Measurements from ENCODE around the gene ARHGAP23.
"Not testable (repeated sequence)": the region's sequence is repeated elsewhere in the genome, so short reads cannot be mapped to it uniquely, and the experiment has no call there.

The ARHGAP23 gene

DNA sequence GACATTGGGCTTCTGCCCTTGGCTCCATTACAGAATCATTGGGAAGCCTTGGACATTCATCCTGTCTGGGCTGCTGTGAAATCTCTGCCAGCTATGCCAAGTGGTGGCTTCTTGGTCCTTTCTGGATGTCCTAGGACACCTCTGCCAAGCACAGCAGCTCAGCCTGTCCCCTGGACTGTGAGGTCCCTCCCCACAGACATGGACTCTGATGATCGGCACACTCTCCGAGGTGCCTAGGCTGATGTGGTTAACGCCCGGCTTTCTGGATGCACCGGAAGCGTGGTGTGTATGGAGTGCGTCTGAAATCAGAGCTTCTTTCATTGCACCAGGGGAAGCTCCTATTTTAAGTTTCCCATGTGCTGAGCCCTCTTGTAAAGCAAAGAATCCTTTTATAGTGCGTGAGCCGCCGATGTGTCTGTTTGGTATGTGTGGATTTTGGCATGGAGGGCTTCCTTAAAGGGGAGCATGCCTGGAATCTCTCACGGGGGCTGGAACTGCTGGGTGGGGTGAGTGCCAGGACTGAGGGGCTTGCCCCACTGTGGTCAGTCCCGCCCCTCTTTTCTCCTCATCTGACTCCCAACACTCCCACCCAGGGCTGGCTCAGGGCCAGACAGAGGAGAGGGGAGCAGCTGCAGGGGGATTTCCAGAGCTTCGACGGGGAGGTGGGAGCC, 7.0 kb upstream of the ARHGAP23 start:
- DNase-seq (ENCODE audit: low spot score): no peak

DNA sequence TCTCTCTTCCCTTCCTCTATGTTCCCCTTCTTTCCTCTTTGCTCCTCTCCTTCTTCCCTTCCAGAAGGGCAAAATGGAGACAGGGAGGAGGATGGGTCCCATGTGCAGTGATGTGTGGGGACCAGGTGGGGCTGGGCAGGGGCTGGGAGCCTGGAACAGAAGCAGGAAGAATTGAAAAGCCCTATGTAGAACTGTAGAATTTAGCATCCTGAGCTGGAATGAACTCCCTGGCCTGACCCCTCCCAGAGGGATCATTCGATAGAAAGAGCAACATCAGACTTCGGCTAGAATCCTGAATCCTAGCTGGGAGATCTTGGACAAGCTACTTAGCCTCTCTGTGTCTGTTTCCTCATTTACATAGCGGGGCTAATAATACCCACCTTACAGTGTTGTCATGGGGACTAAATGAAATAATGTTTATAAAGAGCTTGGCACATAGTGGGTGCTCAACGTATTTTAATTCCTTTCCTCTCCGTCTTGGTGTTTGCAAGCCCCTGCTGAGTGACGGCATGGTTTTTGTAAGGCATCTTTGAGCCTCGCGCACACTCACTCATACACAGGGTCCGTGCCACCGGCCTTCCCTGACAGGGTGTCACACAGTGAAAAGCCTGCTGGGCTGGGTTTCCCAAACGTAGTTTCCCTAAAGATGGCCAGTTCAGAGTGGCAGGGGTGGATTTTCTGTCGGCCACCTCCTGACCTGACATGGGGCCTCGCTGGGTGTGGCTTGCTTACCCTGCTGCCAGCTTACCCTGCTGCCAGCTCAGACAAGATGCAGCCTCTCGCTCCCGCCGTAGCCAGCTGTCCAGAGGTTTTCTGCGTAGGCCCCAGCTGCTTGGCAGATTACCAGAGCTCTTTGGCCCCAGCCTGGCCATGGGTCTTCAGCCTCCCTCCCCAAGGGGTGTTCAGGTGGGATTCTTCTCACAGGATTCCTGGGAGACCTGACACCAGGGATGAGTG, 6.1 kb upstream of the ARHGAP23 start:
- no peak for DNase-seq (ENCODE audit: low spot score)

DNA sequence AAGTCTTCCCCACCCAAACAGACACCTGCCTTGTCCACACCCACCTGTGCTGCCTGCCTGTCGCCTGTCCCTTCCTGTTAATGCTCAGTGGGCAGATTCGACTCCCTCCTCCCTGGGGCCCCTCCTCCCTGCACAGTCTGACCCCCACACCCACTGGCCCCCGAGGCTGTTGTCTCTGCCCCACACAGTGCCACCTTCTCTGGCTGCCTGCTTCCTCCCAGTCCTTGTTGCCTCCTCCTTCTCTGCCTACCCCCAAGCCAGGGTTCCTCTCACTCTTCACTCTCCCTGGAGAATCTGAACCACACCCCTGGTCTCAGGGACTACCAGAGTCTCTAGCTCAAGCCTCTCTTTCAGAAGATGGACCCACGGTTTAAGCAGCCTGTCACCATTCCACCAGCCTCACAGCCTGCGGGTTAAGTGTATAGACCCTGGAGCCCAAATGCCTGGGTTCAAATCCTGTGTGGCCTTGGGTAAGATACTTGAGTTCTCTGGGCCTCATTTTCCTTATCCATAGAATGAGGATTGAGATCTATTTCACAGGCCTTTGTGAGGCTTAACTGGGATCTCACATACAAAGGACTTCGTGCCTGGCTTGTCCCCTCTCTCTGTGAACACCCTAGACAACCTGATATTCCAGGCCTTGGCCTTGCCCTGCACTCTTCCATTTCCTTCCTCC, 3.8 kb upstream of the ARHGAP23 start:
- DNase-seq (ENCODE audit: low spot score): no peak

DNA sequence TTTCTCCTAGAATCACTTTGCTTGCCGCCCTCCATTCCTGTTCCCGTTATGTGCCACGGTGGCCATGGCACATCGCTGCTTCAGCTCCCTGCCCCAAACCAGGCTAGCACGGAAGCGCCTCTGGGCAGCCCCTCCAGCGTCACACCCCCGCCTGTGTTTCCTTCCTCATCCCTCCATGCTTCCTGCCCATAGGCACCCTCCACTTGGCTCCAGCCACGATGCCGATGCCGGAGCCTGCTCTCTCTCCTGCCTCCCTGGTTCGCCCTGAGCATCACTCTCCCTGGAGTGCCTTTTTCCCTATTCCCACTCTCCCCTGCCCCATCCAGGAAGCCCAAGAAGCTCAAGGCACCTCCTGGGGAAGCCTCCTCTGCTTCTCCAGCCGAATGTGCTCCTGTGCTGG, 3.2 kb upstream of the ARHGAP23 start:
- DNase-seq (ENCODE audit: low spot score): no peak

DNA sequence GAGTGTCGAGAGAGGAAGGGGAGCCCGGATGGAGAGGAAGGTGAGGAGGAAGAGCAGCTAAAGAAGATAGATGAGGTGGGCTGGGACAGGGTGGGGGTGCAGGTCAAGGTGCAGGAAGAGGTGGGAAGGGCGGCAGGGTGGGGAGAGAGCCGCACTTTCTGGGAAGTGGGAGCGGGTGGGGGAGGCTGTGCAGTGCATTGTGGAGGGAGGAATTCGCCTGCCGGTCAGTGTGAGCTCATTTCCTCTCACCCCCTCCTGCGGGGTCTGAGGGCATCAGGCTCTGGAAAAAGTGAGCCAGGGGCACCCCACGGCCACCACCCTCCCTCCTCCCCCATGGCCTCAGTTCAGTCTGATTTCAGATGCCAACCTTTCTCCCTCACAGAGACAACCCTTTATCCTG, 2.5 kb upstream of the ARHGAP23 start:
- DNase-seq (ENCODE audit: low spot score): no peak

DNA sequence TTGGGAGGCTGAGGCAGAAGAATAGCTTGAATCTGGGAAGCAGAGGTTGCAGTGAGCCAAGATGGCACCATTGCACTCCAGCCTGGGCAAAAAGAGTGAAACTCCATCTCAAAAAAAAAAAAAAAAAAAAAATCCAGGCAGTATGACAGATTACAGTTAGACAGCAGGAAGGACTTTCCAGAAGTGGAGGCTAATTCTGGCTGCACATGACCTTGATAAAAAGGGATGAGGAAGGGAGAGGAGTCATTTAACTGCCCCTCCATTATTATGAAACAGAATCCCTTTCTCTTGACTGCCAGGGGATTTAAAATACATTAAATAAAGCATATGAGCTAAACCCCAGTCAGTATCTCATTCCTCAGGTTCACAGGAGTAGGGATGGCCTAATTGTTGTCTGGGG, 1.8 kb upstream of the ARHGAP23 start:
- no peak for DNase-seq (ENCODE audit: low spot score)

DNA sequence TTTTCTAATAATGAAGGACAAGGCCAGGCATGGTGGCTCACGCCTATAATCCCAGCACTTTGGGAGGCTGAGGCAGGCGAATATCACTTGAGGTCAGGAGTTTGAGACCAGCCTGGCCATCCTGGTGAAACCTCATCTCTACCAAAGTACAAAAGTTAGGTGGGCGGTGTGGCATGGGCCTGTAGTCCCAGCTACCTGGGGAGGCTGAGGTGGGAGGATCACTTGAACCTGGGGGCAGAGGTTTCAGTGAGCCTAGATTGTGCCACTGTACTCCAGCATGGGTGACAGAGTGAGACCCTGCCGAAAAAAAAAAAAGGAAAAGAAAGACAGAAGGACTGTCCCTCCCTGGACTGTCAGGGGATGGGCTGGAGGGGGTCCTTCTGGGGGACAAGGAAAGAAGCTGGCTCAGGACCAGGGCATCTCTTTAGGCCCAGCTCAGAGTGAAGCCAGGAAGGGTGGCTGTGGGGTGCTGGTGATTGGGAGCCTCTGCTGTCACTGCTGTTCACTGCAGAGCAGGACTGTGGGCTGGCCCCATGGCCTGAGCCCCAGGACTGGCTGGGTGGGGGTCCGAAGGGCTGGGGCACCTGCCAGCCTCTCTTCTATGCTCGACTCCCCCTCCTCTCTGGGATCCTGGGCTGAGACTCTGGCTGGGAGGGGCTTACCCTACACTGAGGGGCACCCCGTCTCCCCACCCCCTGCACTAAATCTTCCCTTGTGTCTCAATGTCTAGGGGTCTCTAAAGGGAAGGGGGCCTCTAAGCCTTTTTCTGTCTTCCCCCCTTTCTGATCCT, 909 bp upstream of the ARHGAP23 start:
- DNase-seq (ENCODE audit: low spot score): no peak

DNA sequence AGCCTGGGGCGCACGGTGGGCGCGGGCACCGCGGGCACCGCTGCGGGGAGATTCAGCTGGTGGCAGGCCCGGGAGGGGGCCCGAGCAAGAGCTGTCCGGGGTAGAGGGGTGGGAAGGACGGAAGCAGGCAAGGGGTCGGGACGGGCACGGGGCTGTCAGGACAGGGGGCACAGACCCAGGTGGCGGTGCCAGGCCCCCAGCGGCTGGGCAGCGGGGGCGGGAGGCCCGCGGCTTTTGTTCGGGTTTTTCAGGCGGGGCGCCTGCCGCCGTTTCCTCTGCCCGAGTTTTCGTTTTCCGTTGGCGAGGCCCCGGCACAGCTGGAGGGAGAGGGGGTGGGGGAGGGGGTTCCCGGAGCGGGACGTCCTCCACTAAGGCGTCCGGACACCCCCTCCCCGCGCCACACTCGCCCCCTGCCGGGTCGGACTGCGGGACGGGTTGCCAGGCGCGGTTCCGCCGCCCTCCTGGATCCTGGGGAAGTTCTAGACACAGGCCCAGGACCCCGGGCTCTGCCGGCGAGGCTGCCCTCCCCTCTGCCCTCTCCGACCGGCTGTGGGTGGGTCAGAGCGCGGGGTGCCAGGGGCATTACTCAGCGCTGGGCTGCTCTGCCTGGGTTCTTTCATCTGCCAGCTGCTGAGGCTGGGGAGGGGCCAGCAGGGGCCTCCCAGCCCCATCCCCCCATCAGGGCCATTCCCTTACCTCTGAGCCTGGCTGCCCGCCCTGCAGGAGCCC, 543 bp downstream of the ARHGAP23 start:
- peak; percentile 90 for DNase-seq (ENCODE audit: low spot score)

DNA sequence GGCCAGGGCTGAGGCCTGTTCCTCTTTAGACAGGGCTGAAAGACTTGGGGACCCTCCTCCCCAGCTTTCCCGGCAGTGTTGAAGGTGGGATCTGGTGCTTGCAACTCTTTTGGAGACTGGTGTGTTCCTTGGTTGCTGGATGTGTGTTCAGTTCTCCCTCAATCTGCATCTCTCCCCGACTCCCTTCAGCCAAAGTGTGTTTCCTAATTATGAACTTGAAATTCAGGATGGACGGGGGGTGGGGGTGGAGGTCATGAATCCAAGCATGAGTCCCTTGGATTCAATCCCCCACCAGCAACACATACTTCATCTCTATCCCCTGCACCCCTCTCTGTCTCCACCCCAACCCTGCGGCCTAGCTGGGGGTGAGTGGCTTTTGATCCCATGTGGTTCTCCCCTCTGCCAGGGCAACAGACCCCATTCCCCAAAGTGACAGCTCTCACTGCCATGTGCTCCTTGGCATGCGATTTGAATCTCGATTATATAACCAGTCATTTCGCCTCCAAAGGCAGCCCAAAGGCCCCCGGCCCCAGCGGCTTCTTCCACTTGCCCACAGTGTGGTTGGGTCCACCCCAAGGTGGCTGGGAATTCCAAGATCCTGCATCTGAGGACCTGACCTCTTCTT, 1.3 kb downstream of the ARHGAP23 start:
- no peak for DNase-seq (ENCODE audit: low spot score)

DNA sequence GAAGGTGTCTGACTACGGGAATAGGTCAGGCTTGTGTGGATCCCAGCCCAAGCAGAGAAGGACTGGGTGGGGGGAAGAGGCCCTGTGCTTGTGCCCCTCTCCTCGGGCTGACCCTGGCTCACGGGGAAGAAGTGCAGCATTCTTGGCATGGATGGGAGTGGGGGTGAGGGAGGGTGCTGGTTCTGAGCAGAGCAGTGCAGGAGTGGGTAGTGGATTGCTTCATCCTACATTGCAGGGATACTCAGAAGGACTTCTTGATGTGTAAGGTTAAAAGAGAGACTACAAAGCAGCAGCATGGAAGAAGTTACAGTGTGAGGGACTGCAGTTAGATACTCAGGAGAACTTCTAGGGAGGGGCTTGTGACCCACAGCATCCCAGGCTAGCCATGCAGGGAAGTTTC, 2.1 kb downstream of the ARHGAP23 start:
- no peak for DNase-seq (ENCODE audit: low spot score)

DNA sequence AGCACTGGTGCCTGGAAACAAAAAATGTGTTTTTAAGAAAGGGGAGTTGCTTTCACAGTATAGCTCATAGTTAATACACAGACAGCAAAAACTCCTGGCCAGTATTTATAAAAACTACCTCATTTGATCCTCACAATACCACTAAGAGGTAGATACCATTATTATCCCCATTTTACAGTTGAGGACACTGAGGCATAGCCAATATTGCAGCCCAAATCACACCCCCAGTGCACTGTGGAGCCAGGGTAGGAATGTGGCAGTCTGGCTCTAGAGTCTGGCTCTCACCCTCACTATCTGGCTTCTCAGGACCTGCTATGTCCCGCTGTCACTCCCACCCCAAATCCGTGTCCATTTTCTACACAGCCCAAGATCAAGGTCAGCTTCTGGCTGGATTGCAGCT, 2.6 kb downstream of the ARHGAP23 start:
- DNase-seq (ENCODE audit: low spot score): no peak

DNA sequence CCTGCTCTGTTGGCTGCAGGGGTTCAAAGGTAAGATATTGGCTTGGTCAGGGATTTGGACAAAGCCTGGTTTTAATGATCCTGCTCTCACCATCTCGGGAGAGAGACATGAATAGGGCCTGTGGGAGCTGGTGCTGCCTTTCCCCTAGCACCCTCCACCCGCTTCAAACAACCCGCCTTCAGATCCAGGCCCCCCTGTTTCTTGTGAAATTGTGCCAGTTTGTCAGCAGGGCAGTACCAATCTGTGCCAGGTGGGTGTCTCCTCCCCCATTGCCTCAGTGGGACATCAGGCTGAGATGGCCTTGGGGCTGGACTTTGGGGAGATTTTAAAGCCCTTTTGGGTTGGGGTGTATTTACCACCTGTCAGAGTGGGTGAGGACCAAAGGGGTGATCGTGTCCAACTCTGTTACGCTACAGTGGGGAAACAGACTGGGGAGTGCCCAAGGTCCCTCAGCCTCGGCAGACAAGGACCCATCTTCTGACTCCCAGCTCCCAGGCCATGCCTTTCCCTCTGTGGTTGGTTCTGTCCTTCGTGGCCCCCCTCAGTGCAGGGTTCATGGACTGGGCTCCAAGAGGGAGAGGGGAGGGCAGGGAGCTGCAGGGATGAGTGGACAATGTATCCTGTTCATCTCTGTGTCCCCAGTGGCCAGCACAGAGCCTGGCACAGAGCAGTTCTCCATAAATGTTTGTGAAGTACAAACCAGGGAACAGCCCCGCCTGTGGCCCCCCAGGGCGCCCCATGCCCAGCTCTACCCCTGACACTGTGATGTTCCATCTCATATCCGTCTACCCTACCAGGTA, 3.3 kb downstream of the ARHGAP23 start:
- no peak for DNase-seq (ENCODE audit: low spot score)

DNA sequence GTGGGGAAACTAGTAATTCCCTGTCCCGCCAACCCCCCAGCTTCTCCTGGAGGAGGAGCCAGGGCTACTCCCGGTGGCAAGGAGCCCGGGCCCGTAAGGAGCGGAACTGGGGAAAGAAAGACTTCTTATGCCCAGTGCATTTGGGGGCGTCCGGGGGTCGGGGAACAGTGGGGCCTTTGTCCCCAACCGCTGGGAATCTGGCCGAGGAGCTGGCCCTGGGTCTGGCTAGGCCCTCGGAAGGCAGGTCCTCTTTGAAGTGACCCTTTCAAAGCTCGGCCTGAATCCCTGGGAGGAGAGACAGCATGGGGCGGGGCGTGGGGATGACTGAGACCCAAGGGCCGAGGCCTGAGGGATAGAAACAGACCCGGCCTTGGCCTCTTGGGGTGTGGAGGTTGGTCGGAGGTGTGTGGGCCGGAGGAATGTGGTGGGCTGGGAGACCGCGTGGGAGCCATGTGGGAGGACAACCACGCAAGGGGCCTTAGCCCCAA, 6.0 kb downstream of the ARHGAP23 start:
- peak; percentile 43 for DNase-seq (ENCODE audit: low spot score)

DNA sequence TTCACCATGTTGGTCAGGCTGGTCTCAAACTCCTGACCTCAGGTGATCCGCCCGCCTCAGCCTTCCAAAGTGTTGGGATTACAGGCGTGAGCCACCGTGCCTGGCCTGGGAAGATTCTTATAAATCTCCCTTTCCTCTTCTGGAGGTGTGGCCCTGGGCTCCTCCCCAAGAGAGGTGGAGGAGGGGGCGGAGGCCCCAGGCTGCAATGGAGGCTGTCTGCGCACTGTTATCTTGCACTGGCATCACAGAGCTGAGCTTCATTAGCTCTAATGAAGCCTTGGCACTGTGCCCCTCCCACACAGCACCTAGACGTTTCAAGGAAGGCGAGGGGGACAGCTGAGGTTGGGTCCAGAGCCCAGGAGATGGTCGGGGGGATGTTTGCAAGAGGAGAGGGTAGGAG, 7.5 kb downstream of the ARHGAP23 start:
- DNase-seq (ENCODE audit: low spot score): no peak

DNA sequence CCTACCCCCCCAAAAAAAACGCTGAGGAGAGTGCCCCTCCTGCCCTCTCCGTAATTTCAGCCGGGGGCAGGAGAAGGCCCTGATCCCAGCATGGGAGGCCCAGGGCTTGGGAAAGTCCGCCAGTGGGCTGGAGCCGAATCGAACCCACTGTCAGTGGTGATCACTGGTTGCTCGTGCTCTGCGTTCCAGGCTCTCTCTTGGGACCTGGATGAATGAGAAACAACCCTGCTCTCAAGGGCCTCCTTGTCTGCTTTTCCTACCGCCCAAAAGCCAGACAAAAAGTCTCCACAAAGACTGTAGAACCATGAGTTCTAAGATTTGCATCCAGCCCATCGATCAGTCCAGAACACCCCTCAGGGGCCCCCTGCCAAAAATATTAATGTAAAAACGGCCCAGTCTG, 8.1 kb downstream of the ARHGAP23 start:
- no peak for DNase-seq (ENCODE audit: low spot score)

DNA sequence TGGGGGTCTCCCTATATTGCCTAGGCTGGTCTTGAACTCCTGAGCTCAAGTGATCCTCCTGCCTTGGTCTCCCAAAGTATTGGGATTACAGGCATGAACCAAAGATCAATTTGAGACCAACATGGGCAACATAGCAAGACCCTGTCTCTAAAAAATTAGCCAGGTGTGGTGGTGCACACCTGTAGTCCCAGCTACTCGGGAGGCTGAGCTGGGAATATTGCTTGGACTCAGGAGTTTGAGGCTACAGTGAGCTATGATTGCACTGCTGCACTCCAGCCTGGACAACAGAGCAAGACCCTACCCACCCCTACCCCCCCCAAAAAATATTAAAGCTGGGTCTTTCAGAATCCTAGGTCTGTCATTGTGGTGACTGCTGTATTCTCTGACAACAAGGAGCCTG, 9.0 kb downstream of the ARHGAP23 start:
- not testable (repeated sequence) for DNase-seq (ENCODE audit: low spot score)

DNA sequence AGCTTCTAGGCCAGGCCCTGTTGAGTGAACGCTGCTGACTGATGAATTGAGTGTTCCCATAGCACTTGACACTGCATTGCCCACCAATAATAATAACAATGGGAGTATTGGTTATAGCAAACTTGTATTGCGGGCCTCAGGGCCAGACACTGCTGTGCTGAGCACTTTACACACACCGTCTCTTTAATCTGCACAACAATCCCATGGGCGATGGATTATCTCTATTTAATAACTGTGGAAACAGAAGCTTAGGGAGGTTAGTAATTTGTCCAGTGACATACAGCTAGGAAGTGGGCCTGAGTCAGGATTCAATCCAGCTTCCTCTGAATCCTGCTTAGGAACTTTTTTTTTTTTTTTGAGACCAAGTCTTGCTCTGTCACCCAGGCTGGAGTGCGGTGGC, 11.2 kb downstream of the ARHGAP23 start:
- DNase-seq (ENCODE audit: low spot score): no peak

DNA sequence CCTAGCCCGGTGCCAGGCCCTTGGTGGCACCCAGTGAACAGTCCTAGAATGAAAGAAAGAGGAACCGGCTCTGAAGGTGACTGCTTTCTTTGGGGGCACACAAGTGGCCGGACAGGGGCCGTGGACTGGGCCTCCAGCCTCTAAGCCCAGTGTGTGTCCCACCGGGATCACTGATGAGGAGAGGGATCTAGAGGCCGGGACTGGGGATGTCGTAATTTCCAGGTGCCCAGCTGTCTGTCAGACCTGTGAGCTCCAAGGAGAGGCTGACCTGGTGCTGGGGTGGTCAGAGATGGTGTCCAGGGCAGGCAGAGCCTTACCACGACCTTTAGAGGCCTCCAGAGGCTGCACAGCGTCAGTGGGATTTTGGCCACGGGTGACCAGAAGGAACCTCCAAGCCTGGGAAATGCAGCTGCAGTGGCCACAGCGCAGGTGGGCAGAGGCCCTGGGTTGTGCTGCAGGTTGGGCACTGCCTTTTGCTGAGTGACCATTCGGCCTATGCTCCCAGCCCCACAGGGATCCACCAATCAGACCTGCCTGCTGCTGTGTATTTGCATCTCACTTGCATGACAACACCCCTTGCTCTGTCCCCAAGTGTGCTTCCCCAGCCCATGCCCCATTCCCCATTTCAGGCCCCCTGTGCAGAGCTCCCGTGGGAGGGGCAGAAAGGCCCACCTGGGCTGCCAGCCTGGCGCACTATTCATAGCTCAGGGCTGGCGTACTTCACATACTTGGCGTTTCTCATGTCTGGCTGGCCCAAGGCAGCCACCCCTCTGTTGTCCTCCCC, 12.5 kb downstream of the ARHGAP23 start:
- no peak for DNase-seq (ENCODE audit: low spot score)

DNA sequence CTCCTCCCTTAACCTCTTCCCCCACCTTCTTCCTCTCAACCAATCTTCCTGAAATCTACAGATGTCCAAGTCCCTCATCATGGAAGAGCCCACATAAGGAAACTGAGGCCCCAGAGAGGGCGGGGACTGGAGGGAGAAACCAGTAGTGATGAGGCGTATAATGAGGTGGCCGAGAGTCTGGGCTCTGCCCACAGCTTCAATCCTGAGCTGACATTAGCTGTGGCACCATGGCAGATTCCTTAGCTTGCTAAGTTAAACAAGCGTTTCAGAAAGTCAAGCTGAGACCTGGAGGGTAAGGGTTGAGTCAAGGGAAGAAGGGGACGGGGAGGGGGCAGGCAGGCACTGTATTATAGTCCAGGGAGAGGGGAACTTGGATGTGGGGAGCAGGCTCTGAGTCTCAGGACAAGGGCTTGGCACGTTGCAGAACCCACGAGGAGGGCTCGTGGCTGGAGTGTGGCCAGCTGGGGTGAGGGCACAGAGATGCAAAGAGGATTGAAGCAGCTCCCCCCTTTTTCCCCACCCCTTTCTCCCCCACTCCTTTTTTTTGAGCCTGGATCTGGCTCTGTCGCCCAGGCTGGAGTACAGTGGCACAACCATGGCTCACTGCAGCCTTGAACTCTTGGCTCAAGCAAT, 13.3 kb downstream of the ARHGAP23 start:
- DNase-seq (ENCODE audit: low spot score): no peak

All from SW480 (cell line).